Stimulated activated CD8-positive, alpha-beta memory T cell treated with anti-CD3 and anti-CD28 coated beads, Interleukin-4, amount 100 ng/mL, for 24 hours (primary cell): ENCODE measurements around the gene MYG1.
"Not testable (repeated sequence)": the region's sequence is repeated elsewhere in the genome, so short reads cannot be mapped to it uniquely, and the experiment has no call there.

Experiments used
- DNase-seq: peaks from one replicate; pipeline ENCODE4 v3.0.0-alpha.2; 2020; ENCODE audit warnings: low read depth

MYG1 gene

GRCh38 chr12:53327435-53328042 is 28.0 kb downstream of the MYG1 start:
- DNase-seq = no peak

- no peak for DNase-seq
Measured at GRCh38 chr12:53328043-53328435, 28.5 kb downstream of the MYG1 start.

GRCh38 chr12:53330671-53331070 is 31.2 kb downstream of the MYG1 start:
- no peak for DNase-seq

DNA sequence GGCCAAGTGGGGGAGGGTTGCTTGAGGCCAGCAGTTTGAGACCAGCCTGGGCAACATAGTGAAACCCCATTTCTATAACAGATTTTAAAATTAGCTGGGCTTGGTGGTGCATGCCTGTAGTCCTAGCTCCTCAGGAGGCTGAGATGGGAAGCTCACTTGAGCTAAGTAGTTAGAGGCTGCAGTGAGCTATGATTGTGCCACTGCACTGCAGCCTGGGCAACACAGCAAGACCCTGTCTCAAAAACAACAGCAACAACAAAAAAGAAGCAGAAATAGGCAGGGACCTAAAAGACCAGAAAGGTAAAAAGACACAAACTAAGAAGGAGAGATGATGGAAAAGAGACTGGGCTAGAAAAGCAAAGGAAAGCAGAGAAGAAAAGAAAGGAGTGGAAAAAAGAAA is 32.8 kb downstream of the MYG1 start:
- DNase-seq = not testable (repeated sequence)

- no peak for DNase-seq
Measured at GRCh38 chr12:53332744-53333143, 33.2 kb downstream of the MYG1 start.

- DNase-seq = no peak
Measured at GRCh38 chr12:53333289-53333688, 33.8 kb downstream of the MYG1 start.

- no peak for DNase-seq
Measured at GRCh38 chr12:53333845-53334244, 34.4 kb downstream of the MYG1 start.

GRCh38 chr12:53334822-53335221 is 35.3 kb downstream of the MYG1 start:
- DNase-seq = no peak

DNA sequence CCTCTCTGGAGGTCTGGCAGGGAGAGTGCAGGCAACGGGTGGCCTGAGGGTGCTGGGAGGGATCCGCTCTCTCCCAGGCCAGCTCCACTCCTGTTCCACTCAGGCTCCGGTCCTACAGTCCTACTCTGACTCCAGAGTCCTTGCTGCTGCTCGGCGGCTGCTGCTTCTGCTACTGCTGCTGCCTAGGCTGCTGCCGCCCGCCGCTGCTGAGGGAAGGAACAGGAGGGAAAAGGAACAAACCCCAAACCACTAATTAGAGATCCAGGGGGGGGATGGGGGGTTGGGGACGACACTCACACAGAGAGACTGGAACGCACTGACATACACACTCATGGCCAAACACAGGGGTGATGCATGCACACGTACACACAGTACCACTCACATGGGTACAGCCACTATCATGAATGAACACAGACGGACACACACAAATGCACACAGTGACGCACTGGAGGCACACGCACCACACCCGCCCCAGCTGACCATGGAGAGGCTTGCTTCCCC is 36.7 kb downstream of the MYG1 start, which contains the start of gene SP7:
SP7 (minus strand) TSS at position 174 of the 501 bp plus-strand sequence. CDS start 708 bp downstream, outside the sequence.
- DNase-seq = no peak

DNA sequence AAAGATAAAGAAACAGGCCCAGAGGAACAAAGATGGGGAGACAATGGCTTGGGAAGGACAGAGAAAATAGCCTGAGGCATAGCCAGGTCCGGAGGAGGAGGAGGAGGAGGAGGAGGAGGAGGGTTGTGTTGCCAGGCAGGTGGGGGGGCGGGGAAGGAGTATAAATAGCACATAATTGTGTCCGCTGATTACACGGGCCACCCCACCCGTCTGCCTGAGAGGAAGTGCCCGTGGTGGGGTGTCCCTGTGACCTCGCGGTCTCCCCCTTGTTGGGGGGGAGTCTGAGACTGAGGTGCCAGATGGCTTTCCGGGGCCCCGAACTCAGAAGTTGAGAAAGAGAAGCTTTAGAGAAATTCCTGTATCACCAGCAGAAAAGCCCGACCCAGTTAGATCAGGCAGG is 38.5 kb downstream of the MYG1 start:
- no peak for DNase-seq

DNA sequence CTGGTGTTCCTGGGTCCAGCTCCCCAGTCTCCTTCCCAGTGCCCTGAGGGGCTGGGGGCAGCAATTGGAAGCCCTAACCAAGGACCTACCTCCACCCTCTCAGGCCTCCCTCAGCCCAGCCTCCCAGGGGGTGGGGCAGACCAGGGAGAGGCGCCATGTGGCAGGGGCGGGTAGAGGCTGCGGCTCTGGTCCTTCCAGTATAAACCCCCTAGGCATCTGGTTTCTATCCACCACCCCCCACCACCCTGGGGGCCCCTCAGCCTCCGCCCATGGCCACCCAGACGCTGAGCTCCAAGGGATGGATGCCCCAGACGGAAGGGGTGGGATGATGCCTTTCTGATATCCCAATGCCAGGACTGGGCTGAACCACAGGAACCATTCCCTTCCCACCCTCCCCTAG is 39.4 kb downstream of the MYG1 start:
- no peak for DNase-seq

- DNase-seq = no peak
Measured at GRCh38 chr12:53340398-53340797, 40.9 kb downstream of the MYG1 start.

- DNase-seq = no peak
Measured at GRCh38 chr12:53343449-53343848, 44.0 kb downstream of the MYG1 start.

GRCh38 chr12:53343969-53344368 is 44.5 kb downstream of the MYG1 start:
- no peak for DNase-seq

DNA sequence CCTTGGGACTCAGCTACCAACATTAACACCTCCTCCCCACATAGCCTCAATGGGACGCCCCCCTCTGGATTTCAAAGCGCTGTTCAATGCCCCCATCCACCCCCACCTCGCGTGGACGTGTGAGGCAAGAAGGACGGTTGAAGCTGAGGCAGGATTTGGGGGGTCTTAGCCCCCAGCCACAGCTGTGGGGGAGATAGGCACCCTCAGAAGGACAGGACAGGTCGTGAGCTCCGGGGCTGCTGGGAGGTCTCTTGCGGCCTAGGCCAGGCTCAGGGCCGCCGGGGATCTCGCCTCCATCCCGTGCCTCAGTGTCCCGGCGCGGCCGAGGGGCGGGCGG is 45.0 kb downstream of the MYG1 start:
- no peak for DNase-seq

GRCh38 chr12:53344824-53345485 is 45.5 kb downstream of the MYG1 start:
- DNase-seq = peak; percentile 62

DNA sequence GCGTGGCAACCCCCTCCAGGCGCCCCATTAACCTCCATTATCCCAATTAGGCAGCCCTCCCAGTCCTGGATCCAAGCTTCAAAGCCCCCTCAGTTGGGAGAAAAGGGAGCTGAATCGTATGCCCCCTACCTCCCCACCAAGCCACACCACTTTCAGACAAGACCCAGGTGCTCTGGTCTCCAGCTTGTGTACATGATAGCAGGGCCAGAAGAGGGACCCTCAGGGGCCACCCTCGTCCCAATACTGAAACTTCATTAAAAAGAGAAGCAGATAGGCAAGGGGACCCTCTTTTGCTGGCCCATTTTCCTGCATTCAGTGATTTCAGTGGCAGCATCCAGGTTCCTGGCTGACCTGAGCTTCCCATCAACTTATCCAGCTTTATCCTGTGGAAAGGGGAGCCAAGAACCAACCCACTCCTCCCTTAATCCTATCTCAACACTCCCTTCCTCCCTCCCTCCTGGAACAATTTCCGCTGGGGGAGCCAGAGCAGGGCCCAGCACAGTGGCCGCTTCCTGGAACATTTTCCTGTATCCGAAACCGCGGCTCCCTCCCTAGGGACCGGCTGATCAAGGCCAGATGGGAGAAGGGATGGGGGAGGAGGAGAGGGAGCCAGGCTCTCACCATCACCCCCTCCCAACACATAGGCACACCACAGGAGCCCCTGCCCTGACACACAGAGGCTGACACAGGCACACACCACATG is 46.1 kb downstream of the MYG1 start:
- DNase-seq = no peak

GRCh38 chr12:53346491-53346890 is 47.0 kb downstream of the MYG1 start:
- no peak for DNase-seq

DNA sequence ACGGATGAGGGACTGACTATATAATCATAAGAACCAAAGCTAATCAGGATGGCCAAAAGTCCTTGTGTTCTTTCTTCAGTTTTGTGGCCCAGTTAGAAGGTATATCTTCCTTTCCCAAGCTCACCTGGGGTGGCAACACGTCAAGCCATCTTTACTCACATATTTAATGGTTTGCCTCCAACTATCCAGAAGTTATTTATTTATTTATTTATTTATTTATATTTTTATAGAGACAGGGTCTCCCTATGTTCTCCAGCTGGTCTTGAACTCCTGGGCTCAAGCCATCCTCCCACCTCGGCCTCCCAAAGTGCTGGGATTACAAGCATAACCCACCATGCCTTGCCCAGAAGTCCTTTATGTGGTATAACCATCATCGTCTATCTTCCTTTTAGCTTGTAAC is 48.4 kb downstream of the MYG1 start:
- no peak for DNase-seq

- DNase-seq = peak; percentile 55
Measured at GRCh38 chr12:53352331-53353256, 53.1 kb downstream of the MYG1 start.

DNA sequence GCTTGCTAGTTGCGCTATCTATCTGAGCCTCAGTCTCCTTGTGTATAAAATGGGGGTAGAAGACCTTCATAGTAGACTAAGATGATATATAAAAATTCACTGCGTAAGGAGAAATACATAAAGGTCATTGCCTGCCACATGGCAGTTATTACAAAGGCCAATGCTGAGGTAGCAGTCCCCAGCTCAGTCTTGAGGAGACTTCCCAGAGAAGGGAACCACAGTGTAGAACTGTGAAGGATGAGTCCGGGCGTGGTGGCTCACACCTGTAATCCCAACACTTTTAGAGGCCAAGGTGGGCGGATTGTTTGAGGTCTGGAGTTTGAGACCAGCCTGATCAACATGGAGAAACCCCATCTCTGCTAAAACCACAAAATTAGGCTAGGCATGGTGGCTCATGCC is 53.8 kb downstream of the MYG1 start:
- DNase-seq = no peak

GRCh38 chr12:53355121-53355520 is 55.6 kb downstream of the MYG1 start:
- no peak for DNase-seq
